ENCODE data around the gene MINK1. TPM values are rescaled to one million over a fixed set of nuclear protein-coding genes. Genes with fewer than 3 reads are reported as not detected.

The MINK1 gene
- total RNA-seq, 2 donors from 2014 or later = 72.4 to 98.2 TPM

- H3K36me3 Mint-ChIP-seq = no peaks in the 10 kb centered on the region
- H3K27me3 Mint-ChIP-seq = no peaks in the 10 kb centered on the region
- no peaks in the 10 kb centered on the region for H3K9me3 Mint-ChIP-seq
- H3K4me1 Mint-ChIP-seq (ENCODE audit: low read depth in 2 of 2) = peaks cover 5 to 6% of the 10 kb centered on the region in 2 donors
- ATAC-seq (no peak), DNase-seq (ENCODE audit: low spot score) (peak; percentile 55)
- H3K4me3 Mint-ChIP-seq = no peak within 1 kb of the TSS
- peak within 1 kb of the TSS in 1 of 2 donors; percentile 50 for H3K27ac Mint-ChIP-seq
These were observed 30.9 kb upstream of the MINK1 start, which contains the start of gene C17orf114 for GRCh38 chr17:4802228-4802627. Gene C17orf114, minus strand, starts transcription at chr17:4802328.

- Mint-ChIP-seq H3K36me3 (peaks cover 7% of the 10 kb centered on the region), H3K9me3 (no peaks in the 10 kb centered on the region), H3K27ac (no peak overlapping the region), H3K27me3 (no peaks in the 10 kb centered on the region), H3K4me1 (ENCODE audit: low read depth in 2 of 2) (peaks cover 20 to 26% of the 10 kb centered on the region in 2 donors), H3K4me3 (peak overlapping the region; percentile 78)
- ATAC-seq (no peak), DNase-seq (ENCODE audit: low spot score) (no peak)
These were observed 26.7 kb upstream of the MINK1 start for GRCh38 chr17:4806456-4806776.

GRCh38 chr17:4806777-4807604 lies 26.1 kb upstream of the MINK1 start, which contains the start of gene PLD2:
Gene PLD2, plus strand, starts transcription at chr17:4807152. Its CDS starts 621 bp downstream, at chr17:4807773.
- ATAC-seq = peak; percentile 100
- peak; percentile 92 for DNase-seq (ENCODE audit: low spot score)
- peaks cover 20 to 26% of the 10 kb centered on the region in 2 donors for H3K4me1 Mint-ChIP-seq (ENCODE audit: low read depth in 2 of 2)
- H3K9me3 Mint-ChIP-seq = no peaks in the 10 kb centered on the region
- no peaks in the 10 kb centered on the region for H3K27me3 Mint-ChIP-seq
- peaks cover 7% of the 10 kb centered on the region for H3K36me3 Mint-ChIP-seq
- H3K27ac Mint-ChIP-seq = peak within 1 kb of the TSS in 1 of 2 donors; percentile 27
- peak within 1 kb of the TSS; percentile 78 for H3K4me3 Mint-ChIP-seq

GRCh38 chr17:4807605-4808377 lies 25.3 kb upstream of the MINK1 start:
- H3K4me1 Mint-ChIP-seq (ENCODE audit: low read depth in 2 of 2) = peaks cover 20 to 26% of the 10 kb centered on the region in 2 donors
- no peaks in the 10 kb centered on the region for H3K9me3 Mint-ChIP-seq
- no peaks in the 10 kb centered on the region for H3K27me3 Mint-ChIP-seq
- no peak for ATAC-seq
- peaks cover 7% of the 10 kb centered on the region for H3K36me3 Mint-ChIP-seq
- no peak for DNase-seq (ENCODE audit: low spot score)
- H3K27ac Mint-ChIP-seq = peak overlapping the region in 1 of 2 donors; percentile 27
- H3K4me3 Mint-ChIP-seq = peak overlapping the region; percentile 66

GRCh38 chr17:4808378-4808767 lies 24.8 kb upstream of the MINK1 start:
- Mint-ChIP-seq H3K27me3 (no peaks in the 10 kb centered on the region), H3K4me3 (peak overlapping the region; percentile 66), H3K36me3 (peaks cover 7% of the 10 kb centered on the region), H3K4me1 (ENCODE audit: low read depth in 2 of 2) (peaks cover 20 to 26% of the 10 kb centered on the region in 2 donors), H3K9me3 (no peaks in the 10 kb centered on the region), H3K27ac (peak overlapping the region in 1 of 2 donors; percentile 79)
- ATAC-seq = no peak
- DNase-seq (ENCODE audit: low spot score) = no peak

GRCh38 chr17:4810696-4811290 lies 22.3 kb upstream of the MINK1 start:
- Mint-ChIP-seq H3K4me3 (no peak overlapping the region), H3K27me3 (no peaks in the 10 kb centered on the region), H3K4me1 (ENCODE audit: low read depth in 2 of 2) (peaks cover 20 to 25% of the 10 kb centered on the region in 2 donors)

GRCh38 chr17:4811471-4811870 lies 21.7 kb upstream of the MINK1 start:
- DNase-seq (ENCODE audit: low spot score) = no peak
- H3K9me3 Mint-ChIP-seq = no peaks in the 10 kb centered on the region
- no peak overlapping the region for H3K27ac Mint-ChIP-seq
- no peak for ATAC-seq
- peaks cover 15 to 22% of the 10 kb centered on the region in 2 donors for H3K4me1 Mint-ChIP-seq (ENCODE audit: low read depth in 2 of 2)
- peaks cover 7% of the 10 kb centered on the region for H3K36me3 Mint-ChIP-seq
- no peaks in the 10 kb centered on the region for H3K27me3 Mint-ChIP-seq
- H3K4me3 Mint-ChIP-seq = no peak overlapping the region

More at GRCh38 chr17:4810696-4811290, 22.3 kb upstream of the MINK1 start:
- H3K27ac Mint-ChIP-seq = no peak overlapping the region
- DNase-seq (ENCODE audit: low spot score) (no peak), ATAC-seq (no peak)
- H3K9me3 Mint-ChIP-seq = no peaks in the 10 kb centered on the region
- peaks cover 7% of the 10 kb centered on the region for H3K36me3 Mint-ChIP-seq

GRCh38 chr17:4812690-4813089 lies 20.4 kb upstream of the MINK1 start:
- H3K27me3 Mint-ChIP-seq = no peaks in the 10 kb centered on the region
- H3K4me3 Mint-ChIP-seq = no peak overlapping the region
- H3K9me3 Mint-ChIP-seq = no peaks in the 10 kb centered on the region
- no peak for ATAC-seq
- H3K27ac Mint-ChIP-seq = no peak overlapping the region
- peaks cover 15 to 19% of the 10 kb centered on the region in 2 donors for H3K4me1 Mint-ChIP-seq (ENCODE audit: low read depth in 2 of 2)
- peaks cover 7% of the 10 kb centered on the region for H3K36me3 Mint-ChIP-seq
- DNase-seq (ENCODE audit: low spot score) = no peak

- no peak overlapping the region for H3K27ac Mint-ChIP-seq
- no peak overlapping the region for H3K4me3 Mint-ChIP-seq
- DNase-seq (ENCODE audit: low spot score) = no peak
- no peaks in the 10 kb centered on the region for H3K9me3 Mint-ChIP-seq
- H3K27me3 Mint-ChIP-seq = no peaks in the 10 kb centered on the region
- H3K4me1 Mint-ChIP-seq (ENCODE audit: low read depth in 2 of 2) = peaks cover 6 to 8% of the 10 kb centered on the region in 2 donors
- peaks cover 7% of the 10 kb centered on the region for H3K36me3 Mint-ChIP-seq
- no peak for ATAC-seq
These were observed 18.0 kb upstream of the MINK1 start for GRCh38 chr17:4815043-4815675.

GRCh38 chr17:4816826-4817225 lies 16.3 kb upstream of the MINK1 start:
- H3K4me3 Mint-ChIP-seq = no peak overlapping the region
- ATAC-seq (no peak), DNase-seq (ENCODE audit: low spot score) (no peak)
- H3K27me3 Mint-ChIP-seq = no peaks in the 10 kb centered on the region
- no peaks in the 10 kb centered on the region for H3K9me3 Mint-ChIP-seq
- H3K27ac Mint-ChIP-seq = no peak overlapping the region
- H3K36me3 Mint-ChIP-seq = no peaks in the 10 kb centered on the region
- H3K4me1 Mint-ChIP-seq (ENCODE audit: low read depth in 2 of 2) = peaks cover 0 to 6% of the 10 kb centered on the region in 2 donors

- no peak for ATAC-seq
- Mint-ChIP-seq H3K27me3 (no peaks in the 10 kb centered on the region), H3K4me1 (ENCODE audit: low read depth in 2 of 2) (peaks cover 0 to 6% of the 10 kb centered on the region in 2 donors), H3K27ac (no peak overlapping the region), H3K36me3 (no peaks in the 10 kb centered on the region), H3K4me3 (no peak overlapping the region), H3K9me3 (no peaks in the 10 kb centered on the region)
- peak; percentile 46 for DNase-seq (ENCODE audit: low spot score)
These were observed 14.9 kb upstream of the MINK1 start for GRCh38 chr17:4818276-4818675.

- Mint-ChIP-seq H3K27ac (no peak overlapping the region), H3K4me3 (no peak overlapping the region), H3K36me3 (no peaks in the 10 kb centered on the region), H3K4me1 (ENCODE audit: low read depth in 2 of 2) (peaks cover 0 to 2% of the 10 kb centered on the region in 2 donors), H3K9me3 (no peaks in the 10 kb centered on the region), H3K27me3 (no peaks in the 10 kb centered on the region)
- ATAC-seq (no peak), DNase-seq (ENCODE audit: low spot score) (no peak)
These were observed 10.3 kb upstream of the MINK1 start for GRCh38 chr17:4822835-4823234.

GRCh38 chr17:4823373-4824089 lies 9.6 kb upstream of the MINK1 start:
- DNase-seq (ENCODE audit: low spot score) = peak; percentile 12
- H3K27me3 Mint-ChIP-seq = peaks cover 0 to 2% of the 10 kb centered on the region in 2 donors
- ATAC-seq = no peak
- H3K36me3 Mint-ChIP-seq = no peaks in the 10 kb centered on the region
- H3K9me3 Mint-ChIP-seq = no peaks in the 10 kb centered on the region
- H3K4me3 Mint-ChIP-seq = no peak overlapping the region
- H3K4me1 Mint-ChIP-seq (ENCODE audit: low read depth in 2 of 2) = no peaks in the 10 kb centered on the region
- H3K27ac Mint-ChIP-seq = no peak overlapping the region

All from natural killer cell treated with Interleukin-12 subunit alpha and Interleukin-12 subunit beta and Interleukin-15 and Interleukin-18, amount 100 ng/mL, for 72 hours (primary cell).